Testis (tissue), 2 donors: ENCODE measurements around the gene MPDZ.

Experiments used
- POLR2A ChIP-seq: fragments of 450-650 bp; IDR thresholded peaks from one replicate; pipeline ENCODE4 v1.6.1; 2017; ENCODE audit warnings: antibody characterized with exemption, mild to moderate bottlenecking, moderate library complexity
- TF ChIP-seq, protein P1 (sequence below), 3 experiments: fragments of 450-650 bp in 2 of 3; fragments of 200-600 bp in 1 of 3; sonication (generic) in 1 of 3; IDR thresholded peaks; one replicate each; pipeline ENCODE4 v1.5.1; 2016 to 2019; ENCODE audit warnings: antibody characterized with exemption in 3 of 3, mild to moderate bottlenecking in 2 of 3, moderate library complexity in 1 of 3

DNA sequence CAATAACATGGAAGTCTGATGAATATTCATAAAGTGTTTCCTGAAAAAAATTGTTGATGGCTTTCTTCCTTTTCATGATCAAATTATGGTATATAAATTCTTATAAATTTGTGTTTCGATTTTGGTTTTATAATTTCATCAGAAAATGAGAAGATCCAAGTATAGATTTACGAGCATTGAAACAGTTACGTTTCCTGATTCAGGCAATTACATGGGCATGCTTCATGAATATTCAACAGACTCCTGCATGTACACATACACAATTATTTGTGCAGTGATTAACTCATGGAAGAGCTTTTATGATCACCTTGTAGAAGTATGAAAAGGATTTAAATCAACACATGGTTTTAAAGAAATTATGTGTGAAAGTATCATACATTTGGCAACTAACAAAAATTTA is 136.7 kb downstream of the MPDZ start:
- TF ChIP-seq, protein P1, sequence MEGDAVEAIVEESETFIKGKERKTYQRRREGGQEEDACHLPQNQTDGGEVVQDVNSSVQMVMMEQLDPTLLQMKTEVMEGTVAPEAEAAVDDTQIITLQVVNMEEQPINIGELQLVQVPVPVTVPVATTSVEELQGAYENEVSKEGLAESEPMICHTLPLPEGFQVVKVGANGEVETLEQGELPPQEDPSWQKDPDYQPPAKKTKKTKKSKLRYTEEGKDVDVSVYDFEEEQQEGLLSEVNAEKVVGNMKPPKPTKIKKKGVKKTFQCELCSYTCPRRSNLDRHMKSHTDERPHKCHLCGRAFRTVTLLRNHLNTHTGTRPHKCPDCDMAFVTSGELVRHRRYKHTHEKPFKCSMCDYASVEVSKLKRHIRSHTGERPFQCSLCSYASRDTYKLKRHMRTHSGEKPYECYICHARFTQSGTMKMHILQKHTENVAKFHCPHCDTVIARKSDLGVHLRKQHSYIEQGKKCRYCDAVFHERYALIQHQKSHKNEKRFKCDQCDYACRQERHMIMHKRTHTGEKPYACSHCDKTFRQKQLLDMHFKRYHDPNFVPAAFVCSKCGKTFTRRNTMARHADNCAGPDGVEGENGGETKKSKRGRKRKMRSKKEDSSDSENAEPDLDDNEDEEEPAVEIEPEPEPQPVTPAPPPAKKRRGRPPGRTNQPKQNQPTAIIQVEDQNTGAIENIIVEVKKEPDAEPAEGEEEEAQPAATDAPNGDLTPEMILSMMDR (IDR thresholded peaks at IDR 0.05): no peak
- no peak for TF ChIP-seq POLR2A
